ENCODE data around the gene TTLL13.

Gene TTLL13, protein sequence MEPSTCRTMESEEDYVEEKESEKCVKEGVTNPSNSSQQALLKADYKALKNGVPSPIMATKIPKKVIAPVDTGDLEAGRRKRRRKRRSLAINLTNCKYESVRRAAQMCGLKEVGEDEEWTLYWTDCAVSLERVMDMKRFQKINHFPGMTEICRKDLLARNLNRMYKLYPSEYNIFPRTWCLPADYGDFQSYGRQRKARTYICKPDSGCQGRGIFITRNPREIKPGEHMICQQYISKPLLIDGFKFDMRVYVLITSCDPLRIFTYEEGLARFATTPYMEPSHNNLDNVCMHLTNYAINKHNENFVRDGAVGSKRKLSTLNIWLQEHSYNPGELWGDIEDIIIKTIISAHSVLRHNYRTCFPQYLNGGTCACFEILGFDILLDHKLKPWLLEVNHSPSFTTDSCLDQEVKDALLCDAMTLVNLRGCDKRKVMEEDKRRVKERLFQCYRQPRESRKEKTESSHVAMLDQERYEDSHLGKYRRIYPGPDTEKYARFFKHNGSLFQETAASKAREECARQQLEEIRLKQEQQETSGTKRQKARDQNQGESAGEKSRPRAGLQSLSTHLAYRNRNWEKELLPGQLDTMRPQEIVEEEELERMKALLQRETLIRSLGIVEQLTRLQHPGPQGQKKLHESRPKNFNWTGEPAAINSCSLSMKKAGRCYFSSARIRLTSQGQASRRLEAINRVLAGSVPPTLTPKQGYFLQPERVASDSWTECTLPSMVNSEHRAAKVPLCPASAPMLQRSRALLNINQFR

DNA sequence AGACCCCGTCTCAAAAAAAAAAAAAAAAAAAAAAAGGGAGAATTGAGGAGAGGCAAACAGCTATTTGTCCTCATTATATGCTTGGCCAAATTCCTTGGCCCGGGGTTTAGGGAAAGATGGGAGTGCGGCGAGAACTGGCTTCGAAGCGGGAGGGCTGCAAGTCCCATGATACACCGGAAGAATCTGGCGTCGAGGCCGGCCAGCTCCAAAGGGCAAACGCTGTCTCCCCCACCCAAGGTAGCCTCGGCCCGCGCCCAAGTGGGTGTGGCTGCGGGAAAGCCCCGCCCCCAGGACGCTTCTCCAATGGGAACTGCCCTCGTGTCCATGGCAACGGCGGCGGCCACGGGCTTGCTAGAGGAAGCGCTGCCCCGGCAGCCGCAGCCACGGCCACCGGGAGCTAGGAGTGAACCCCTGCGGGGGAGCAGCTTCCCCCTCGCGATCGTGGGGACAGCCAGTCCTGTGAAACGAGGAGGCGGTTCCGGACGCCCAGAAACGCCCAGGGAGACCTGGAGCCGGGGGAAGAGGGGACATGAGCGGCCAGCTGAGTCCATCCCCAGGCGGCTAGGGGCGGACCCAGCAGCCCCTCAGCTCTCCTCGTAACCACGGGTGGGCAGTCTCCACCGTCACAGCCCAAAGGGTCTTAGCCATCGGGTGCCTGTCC lies at the start of gene TTLL13:
Gene TTLL13 (plus strand): TSS at position 354 of the 661 bp plus-strand sequence. CDS start 1,075 bp downstream, outside the sequence.
- peak; percentile 89 for DNase-seq

DNA sequence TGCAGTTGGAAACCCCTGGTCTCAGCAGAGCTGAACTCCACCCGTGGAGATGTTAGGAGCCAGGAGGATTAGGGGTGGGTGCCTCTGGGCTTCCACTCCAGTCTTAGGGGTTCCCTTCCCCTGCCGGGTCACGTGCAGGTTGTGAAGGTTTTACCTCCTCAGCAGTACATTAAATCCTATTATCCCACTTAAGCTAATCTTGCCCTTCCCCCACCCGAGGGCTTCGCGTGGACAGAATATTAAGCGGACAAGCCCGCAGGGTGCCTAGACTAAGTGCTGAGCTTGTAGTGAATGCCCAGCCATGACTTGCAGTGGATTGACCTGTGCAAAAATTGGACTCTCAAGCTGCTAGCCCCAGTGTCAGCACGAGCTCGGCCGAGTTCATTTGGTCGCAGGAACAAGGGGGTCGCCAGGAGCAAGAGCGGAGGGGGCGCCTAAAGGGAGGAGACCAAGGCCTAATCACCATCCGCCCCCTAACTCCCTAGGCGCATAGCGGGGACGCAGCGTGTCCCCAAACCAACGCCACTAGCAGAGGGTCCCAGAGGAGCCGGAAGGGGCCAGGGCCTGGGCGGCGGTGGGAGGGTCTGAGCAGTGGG lies 48.7 kb upstream of the TTLL13 start:
- DNase-seq: no peak

DNA sequence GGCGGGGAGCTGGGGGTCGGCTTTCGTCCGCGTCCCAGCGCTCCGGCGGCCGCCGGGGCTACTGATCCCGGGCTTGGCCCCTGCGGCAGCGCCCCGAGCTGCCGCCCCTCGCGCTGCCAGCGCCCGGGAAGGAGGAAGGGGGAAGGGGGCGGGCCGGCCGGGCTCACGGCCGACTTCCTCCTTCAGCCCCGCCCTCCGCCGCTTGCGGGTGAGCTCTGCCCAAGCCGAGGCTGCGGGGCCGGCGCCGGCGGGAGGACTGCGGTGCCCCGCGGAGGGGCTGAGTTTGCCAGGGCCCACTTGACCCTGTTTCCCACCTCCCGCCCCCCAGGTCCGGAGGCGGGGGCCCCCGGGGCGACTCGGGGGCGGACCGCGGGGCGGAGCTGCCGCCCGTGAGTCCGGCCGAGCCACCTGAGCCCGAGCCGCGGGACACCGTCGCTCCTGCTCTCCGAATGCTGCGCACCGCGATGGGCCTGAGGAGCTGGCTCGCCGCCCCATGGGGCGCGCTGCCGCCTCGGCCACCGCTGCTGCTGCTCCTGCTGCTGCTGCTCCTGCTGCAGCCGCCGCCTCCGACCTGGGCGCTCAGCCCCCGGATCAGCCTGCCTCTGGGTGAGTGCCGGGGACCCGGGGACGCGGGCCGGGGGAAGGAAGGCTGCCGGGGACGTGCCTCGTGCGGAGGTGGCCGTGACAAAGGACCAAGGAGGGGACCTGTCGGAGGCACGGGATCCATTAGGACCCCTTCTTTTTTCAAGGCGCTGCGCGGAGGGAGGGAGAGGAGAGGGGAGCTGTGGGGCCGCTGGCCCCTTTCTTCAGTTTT lies 48.0 kb upstream of the TTLL13 start, which contains the start of gene SEMA4B:
Gene SEMA4B (plus strand): TSS at position 201 of the 814 bp plus-strand sequence. CDS start 249 bp downstream, at position 450.
- DNase-seq: peak; percentile 68

DNA sequence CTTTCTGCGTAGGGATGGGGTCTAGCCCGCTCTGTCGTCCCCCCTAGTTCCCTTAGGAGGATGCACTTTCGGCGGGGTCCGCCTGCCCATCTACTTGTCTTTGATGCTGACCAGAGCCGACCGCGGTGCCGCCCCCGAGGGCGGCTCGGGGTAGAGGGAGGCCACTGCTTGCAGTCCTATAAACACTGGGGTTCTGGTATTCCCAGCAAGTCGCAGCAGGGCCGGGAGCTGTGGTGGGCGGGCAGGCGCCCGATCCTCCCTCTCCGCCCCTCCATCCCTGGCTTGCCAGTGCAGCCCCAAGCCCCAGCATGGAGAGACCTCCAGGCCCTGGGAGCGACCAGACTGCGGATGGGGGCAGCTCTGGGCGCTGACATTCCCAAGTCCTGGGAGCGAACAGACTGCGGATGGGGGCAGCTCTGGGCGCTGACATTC lies 47.4 kb upstream of the TTLL13 start:
- DNase-seq: peak; percentile 17

DNA sequence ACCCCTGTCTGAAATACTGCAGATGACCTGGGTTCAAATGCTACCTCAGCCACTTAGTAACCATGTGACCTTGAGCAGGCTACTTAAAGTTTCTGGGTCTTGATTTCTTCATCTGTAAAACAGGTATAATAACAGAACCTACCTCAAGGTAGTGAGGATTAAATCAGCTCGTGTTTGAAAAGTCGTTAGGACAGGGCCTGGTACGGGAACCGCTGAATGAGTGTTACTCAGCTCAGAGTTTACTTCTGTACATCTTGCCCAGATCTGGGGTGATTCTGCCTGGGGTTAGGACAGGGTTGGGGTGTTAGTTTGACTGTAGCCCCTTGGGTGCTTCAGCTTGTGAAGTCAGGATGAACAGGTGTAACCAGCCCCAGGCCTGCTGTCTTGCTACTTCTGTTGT lies 46.4 kb upstream of the TTLL13 start:
- no peak for DNase-seq

DNA sequence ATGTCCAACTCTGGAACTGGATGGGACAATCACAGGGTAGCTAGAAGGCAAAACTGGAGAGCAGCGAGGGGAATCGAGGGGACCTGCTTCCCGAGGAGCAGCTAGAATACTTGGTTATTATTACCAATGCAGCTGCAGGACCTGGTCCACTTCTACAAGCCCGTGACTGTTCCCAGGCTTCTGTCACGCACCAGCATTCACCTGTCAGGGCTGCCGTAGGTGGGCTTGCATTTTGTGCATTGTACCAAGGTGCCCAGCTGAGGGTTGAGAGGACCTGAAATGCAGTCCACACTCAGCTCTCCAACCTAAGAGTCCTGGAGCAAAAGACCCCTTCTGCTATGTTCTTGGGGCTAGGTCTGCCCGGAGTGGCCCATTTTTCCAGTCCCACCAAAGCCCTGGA lies 45.9 kb upstream of the TTLL13 start:
- no peak for DNase-seq

DNA sequence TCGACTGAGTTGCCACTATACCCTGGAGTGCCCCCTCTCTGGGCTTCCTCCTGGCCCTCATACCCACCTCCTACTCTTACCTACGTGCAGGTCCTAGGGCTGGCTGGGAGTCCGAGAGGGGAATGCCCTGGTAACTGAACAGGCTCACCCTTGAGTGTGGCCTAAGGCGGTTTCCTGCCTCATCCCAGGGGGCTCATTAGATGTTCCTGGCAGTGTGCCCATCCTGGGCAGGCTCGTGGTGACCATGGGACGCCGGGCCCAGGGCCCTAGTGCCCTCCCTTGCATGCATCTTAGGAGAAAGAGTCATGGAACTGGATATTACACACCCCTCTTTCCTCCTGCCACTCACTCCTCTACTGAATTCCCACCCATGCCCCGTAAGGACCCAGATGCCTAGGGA lies 45.4 kb upstream of the TTLL13 start:
- DNase-seq: no peak

DNA sequence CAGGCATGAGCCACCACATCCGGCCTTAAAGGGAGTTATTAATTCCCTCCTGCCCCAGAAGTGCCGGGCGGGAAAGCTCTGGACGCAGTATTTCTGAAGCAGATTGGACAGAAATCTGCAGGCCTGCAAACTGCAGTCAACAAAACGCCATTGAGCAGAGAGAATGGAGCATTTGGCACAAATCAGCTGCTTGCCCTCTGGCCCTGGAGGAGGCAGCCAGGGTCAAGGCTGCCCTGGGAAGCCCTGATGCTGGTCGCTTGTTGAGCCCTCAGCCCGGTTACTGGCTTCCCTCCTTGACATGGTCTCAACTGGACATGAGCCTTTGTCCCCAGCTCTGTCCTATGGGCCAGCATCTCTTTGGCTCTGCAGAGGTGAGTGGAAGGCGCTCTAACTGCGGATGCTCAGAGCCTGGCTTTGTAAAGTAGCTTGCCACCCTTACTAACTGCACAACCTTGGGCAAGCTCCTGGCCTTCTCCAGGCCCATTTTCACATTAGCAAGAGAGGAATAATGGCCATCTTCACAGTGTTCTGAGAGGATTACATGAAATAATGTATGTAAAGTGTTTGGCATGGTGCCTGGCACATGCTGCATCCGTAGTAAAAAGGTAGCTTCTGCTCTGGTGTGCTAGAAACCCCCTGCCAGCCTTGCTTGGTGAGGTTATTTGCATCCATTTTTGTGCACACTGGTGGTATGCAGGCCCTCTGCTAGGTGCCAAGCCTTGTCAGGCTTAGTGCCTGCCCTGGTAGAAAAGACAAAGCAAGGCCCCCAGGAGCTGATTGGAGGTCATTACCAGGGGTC lies 44.1 kb upstream of the TTLL13 start:
- DNase-seq: no peak

DNA sequence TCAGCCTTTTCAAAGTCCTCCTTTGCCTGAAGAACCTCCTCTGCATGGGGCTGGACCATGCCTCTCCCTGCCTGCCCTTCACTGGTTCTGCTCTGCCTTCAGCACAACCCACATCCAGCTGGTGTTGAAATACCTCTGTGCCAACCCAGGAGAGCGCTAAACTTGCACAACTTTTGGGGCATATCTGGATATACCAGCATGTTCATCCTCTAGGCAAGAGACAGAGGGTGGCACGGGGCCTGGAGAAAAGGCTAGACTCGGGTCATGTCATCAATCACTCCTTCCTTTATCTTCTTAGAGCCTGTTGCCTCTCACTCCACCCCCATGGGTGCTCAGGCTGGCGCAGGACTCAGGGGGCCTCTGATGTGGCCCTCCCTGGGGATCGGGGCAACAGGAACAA lies 43.5 kb upstream of the TTLL13 start:
- DNase-seq: no peak

DNA sequence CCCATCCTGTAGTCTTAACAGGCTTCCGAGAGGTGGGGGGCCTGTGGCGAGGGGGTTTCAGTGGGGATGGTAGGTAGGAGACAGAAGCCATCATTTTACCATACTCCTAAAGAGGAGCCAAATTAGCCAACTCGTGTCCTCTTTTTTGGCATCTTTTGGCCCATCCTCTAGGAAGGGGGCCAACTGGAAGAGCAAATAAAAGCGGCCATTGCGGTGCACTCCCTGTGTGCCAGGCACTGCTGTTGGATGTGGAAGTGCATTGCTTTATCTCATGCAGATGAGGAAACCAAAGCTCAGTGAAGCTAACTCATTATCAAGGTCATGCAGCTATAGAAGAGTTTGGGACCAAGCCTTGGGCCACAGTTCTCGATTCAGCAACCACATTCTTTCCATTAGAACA lies 42.1 kb upstream of the TTLL13 start:
- no peak for DNase-seq

DNA sequence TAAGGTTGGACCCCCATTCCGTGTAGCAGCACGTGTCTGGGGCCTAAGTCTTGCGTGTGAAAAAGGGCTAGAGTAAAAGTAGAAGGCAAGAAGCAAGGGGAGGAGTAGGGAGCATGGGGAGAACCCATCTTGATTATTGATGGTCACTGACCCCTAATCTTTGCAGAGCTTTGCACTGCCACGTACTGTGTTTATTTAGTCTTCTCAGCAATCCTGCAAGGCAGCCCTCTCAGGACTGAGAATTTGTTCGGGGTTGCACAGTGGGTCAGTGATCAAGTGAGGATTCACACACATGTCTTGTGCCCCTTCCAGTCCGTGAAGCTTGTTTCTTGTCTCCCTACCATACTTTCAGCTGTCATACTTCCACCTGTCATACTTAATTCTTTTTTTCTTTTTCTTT lies 41.0 kb upstream of the TTLL13 start:
- DNase-seq: no peak

DNA sequence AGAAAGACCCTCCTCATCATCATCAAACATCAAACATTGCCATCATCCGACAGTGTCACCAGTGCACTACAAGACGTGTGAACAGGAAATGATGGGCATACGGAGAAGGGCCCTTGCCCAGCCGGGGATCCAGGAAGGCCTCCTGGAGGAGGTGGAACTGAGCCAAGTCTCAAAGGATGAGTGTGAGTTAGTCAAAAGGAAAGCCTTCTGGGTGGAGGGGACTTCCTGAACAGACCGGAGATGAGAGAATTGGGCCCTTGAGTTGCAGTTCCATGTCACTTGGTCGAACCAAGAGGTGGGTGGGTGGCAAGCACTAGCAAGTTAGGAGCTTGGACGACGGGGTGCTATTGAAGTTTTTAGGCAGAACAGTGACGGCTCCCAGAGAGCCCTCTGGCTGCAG lies 39.8 kb upstream of the TTLL13 start:
- no peak for DNase-seq

DNA sequence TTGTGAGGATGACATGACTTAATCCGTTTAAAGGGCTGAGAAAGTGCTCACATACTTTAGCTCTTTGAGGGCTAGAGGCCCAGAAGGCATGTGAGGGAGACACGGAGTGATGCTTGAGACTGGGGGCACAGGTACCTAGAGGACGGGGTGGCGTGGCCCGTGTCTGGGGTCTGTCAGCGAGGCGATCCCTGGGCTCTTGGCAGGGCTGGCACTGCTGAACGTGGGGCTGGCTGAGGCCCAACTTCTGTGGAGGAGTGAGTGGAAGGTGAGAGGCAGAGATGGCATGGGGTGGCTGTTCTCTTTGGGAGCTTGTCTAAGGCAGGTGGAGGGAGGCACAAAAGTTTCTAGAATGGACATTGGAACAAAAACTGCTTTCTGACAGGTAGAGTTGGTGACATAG lies 38.8 kb upstream of the TTLL13 start:
- no peak for DNase-seq

DNA sequence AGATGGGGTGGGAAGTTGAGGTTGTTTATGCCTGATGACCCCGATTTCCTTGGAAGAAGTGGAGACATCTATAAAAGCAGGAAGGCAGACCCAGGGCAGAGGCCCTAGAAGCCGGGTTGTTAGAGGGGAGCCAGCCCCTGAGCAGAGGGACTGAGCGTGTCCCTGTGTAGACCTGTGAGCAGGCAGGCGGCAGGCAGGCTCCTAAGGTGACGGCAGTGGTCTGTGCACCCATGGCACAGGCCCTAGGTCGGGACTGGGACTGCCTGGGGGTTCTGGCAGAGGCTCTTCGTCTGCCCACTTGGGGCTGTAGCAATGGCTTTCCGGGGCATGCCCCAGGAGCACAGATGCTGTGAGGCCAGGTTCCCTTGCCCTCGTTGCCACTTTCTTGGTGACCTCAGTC lies 38.3 kb upstream of the TTLL13 start:
- no peak for DNase-seq

DNA sequence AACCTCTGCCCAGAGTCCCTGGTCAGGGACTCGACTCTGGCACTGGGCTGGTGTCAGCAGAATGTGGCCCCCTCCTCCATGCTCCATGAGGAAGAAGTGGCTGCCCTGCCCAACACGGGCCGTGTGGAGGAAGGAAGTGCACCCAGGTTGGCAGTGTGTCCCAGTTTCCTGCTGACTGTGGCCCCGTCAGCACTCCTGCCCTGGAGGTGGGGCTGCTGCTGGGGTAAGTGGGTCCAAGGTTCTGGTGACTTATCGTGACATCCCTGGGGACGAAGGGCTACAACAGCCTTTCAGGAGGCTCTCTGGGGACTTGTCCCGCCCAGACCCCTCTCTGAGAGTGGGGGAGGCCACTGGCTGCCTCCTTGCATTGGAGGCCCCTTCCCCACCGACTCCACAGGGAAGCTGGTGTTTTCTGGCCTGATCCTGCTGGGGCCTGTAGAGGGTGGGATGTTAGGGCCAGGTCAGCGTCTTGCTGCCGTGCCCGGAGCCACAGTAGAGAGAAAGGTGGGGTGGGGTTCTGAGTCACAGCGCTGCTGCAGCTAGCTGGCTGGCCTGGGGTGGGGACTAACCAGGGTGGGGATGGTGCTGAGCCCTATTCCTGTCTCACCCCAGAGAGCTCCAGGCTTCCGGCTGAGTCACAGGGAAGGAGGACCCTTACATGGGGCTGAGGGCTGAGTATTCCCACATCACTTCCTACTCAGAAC lies 37.8 kb upstream of the TTLL13 start:
- peak; percentile 61 for DNase-seq

DNA sequence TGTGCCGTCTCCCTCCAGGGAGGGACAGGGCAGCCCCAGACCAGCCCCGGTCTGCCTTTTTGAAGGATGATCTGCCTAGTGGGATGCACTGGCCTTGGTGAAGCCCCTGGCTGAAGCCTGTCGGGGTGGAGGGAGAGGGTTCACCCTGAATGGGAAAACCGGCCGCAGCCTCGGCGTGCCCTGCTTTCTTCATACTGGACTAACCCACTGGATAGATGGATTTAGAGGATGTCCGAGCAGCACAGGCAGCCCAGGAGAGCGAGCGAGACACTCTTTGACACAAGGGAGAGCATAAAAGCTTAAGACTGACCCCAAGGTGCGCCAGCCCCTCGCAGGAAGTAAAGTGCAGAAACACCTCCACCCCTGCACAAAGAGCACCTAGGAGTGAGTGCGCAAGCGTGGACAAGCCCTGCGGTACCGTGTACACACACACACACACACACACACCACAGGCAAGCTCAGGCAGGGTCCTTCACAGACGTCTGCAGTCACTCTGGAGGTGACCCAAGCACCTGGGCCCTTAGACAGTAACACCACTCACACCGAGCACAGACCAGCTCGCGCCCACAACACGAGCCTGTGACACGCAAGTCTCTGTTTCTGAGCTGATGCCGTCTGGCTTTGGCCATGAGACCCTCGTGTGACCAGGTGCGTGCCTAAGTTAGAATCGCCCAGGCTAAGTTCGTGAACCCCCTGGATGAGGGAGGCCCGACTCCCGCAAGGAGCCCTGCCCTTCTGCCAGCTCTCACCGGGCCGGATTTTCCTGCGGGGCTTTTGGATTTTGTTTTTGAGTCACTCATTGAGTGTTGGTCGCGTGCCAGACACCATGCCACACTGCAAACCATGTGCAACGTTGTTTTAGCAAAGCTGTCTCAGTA lies 36.9 kb upstream of the TTLL13 start:
- DNase-seq: no peak

DNA sequence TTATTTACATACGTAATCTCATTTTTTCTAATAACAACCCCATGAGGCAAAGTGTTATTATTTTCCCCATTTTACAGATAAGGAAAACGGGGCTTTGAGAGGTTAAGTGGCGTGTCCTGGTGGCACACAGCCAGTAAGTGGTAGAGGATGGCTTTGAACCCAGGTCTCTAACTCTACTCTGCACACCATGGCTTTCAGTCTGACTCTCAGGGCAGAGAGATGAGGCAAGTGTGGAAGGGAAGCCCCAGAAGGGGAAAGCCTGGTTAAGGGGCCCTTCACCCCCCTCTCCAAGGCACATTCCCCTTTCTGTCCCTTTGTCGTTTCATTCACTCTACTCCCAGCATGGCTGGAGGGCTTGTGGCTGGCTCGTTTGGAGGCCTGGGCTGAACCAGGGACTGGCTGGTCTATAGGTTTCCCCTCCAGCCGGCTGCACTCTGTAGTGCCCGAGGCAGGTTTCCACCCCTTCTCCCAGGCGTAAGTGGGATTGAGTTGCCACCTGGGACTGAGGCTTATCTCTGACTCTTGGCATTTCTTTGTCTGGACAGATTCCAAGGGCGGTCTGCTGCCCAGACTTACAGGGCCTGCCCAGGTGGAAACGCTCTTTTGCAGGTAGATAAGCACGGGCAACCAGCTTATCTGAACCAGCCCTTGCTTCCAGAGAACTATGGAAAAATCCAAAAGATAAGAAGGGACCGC lies 36.1 kb upstream of the TTLL13 start:
- no peak for DNase-seq

DNA sequence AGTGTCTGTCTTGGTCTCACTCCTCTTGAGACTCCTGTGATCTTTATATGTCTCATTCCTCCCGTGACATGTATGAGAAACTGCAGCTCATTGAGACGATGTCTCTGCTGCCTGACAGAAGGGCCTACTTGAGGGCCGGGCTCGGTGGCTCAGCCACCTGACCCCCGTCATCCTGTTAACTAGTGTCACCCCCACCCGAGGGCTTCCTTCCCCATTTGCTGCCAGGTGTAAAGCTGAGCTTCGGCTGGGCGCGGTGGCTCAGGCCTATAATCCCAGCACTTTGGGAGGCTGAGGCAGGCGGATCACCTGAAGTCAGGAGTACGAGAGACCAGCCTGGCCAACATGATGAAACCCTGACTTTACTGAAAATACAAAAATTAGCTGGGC lies 35.5 kb upstream of the TTLL13 start:
- no peak for DNase-seq

DNA sequence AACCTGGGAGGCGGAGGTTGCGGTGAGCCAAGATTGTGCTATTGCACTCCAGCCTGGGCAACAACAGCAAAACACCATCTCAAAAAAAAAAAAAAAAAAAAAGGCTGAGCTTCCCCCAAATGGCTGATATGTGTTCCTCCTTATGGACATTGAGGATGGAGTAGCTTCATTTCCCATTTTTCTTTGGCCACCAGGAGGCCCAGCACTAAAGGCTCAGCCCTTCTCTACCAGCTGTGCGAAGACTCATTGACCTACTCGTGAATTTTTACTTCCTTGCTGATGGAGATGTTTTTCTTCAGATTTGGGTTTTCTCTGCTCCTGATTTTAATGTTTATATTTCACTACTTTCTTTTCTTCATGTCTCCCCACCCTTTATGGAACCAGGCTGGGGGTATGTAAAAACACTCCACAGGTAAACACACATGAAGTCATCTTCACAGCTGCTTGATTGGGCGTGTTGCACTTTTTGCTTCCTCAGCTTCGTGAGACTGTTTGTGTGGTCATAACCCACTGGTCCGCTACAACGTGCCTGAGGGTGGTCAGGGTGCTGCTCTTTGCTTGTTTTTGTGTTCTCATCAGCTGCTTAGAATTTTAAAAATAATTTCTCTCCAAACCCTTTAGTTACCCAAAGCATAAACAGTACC lies 34.7 kb upstream of the TTLL13 start:
- DNase-seq: no peak

Data from EL (cell line).